GM21619 (cell line): ENCODE measurements around the gene VRTN.

Experiments
- ATAC-seq: cut with Tn5 transposase; IDR thresholded peaks from one replicate; pipeline ENCODE4 v1.9.1; 2021; ENCODE audit not compliant: unreplicated experiment

VRTN gene

GRCh38 chr14:74392616-74393570 lies 44.6 kb downstream of the VRTN start:
- ATAC-seq: no peak

- no peak for ATAC-seq
Observed at GRCh38 chr14:74394549-74394948, 46.3 kb downstream of the VRTN start.

GRCh38 chr14:74395094-74395493 lies 46.8 kb downstream of the VRTN start:
- no peak for ATAC-seq

GRCh38 chr14:74400031-74400685 lies 51.9 kb downstream of the VRTN start:
- ATAC-seq: no peak

GRCh38 chr14:74400919-74401503 lies 52.7 kb downstream of the VRTN start:
- ATAC-seq: peak; percentile 11

GRCh38 chr14:74401504-74402241 lies 53.4 kb downstream of the VRTN start:
- ATAC-seq: peak; percentile 84

- ATAC-seq: no peak
Observed at GRCh38 chr14:74402401-74403251, 54.4 kb downstream of the VRTN start.

GRCh38 chr14:74403619-74404417 lies 55.5 kb downstream of the VRTN start:
- ATAC-seq: no peak

- ATAC-seq: no peak
Observed at GRCh38 chr14:74404435-74404834, 56.2 kb downstream of the VRTN start.

GRCh38 chr14:74405663-74406062 lies 57.4 kb downstream of the VRTN start:
- ATAC-seq: no peak

- no peak for ATAC-seq
Observed at GRCh38 chr14:74407021-74407800, 58.9 kb downstream of the VRTN start.

GRCh38 chr14:74407801-74408154 lies 59.5 kb downstream of the VRTN start:
- ATAC-seq: no peak

GRCh38 chr14:74408870-74409269 lies 60.6 kb downstream of the VRTN start:
- ATAC-seq: no peak

- no peak for ATAC-seq
Observed at GRCh38 chr14:74409441-74409840, 61.2 kb downstream of the VRTN start.
